Adrenal gland (tissue), 12 donors: ENCODE results near the gene PTDSS2. TPM values are rescaled to one million over a fixed set of nuclear protein-coding genes. Genes with fewer than 3 reads are reported as not detected.

Source experiments
- DNase-seq, 7 donors: peaks; one replicate each; pipeline ENCODE4 v3.0.0-alpha.2; 2019 to 2020
- H3K27ac ChIP-seq, 5 donors: fragments of 200-600 bp; sonication (generic) in 4 of 5; 1 replicate in 3 of 5; 2 replicates in 2 of 5; pipeline versions ENCODE4 v1.5.1 to v1.8.0; 2016 to 2020; ENCODE audit warnings: mild to moderate bottlenecking in 1 of 5
- H3K27me3 ChIP-seq: fragments of 200-600 bp; 2 replicates; pipeline ENCODE4 v1.8.0; 2021
- H3K36me3 ChIP-seq, 2 donors: fragments of 200-600 bp; replicated peaks in 1 of 2; 1 replicate in 1 of 2; 2 replicates in 1 of 2; pipeline versions ENCODE4 v1.5.1 to v1.8.0; 2018 to 2022
- H3K4me1 ChIP-seq, 2 donors: fragments of 200-600 bp; replicated peaks in 1 of 2; 1 replicate in 1 of 2; 2 replicates in 1 of 2; pipeline versions ENCODE4 v1.5.1 to v1.8.0; 2018 to 2021
- H3K4me3 ChIP-seq, 4 donors: fragments of 200-600 bp; sonication (generic) in 3 of 4; one replicate each; pipeline ENCODE4 v1.5.1; 2016 to 2018
- H3K9me3 ChIP-seq, 3 donors: fragments of 200-600 bp; sonication (generic) in 1 of 3; replicated peaks in 1 of 3; 1 replicate in 2 of 3; 2 replicates in 1 of 3; pipeline versions ENCODE4 v1.5.1 to v1.8.0; 2016 to 2021
- POLR2A ChIP-seq, 2 donors: fragments of 450-650 bp; IDR thresholded peaks; one replicate each; pipeline ENCODE4 v1.6.1; 2017; ENCODE audit warnings: antibody characterized with exemption in 2 of 2, mild to moderate bottlenecking in 2 of 2, moderate library complexity in 1 of 2
- WGBS, 4 donors: extraction: QIAGEN DNeasy Blood & Tissue Kit in 2 of 4; methylation state at CpG; one replicate each; pipeline versions ENCODE4 v1.1.5 to v1.1.7; 2013 to 2017; 5-methylcytosine and 5-hydroxymethylcytosine counted together
- intact Hi-C, 2 donors: fragments of 100-400 bp; cut with DNase I; formaldehyde crosslinking; loops; one replicate each; pipeline versions ENCODE4 v1.14.1 to v1.15.0; 2022 to 2023
- polyA plus RNA-seq, 3 donors: library from polyadenylated mRNA; stranded (reverse); fragments of 200-250 nt in 2 of 3; fragments of 350-450 nt in 1 of 3; fragmentation: Illumina TruSeq in 1 of 3; extraction: RNeasy Lipid Tissue Mini Kit (QIAGEN cat#74804) in 1 of 3; gene quantifications; one replicate each; pipeline ENCODE4 v1.2.3, GENCODE V29; 2013 to 2014
- total RNA-seq, 9 donors: library from RNA; depleted of rRNA in 4 of 9; stranded (reverse); fragments of >200 nt in 4 of 9; fragments of 120-200 nt in 1 of 9; fragmentation: NEBNext Ultra II Directional in 1 of 9; extraction: Animal tissue kit (Norgen Biotek cat#: 25700) in 1 of 9; gene quantifications; one replicate each; pipeline versions ENCODE4 v1.1.0 to v1.2.4, GENCODE V29; 2013 to 2023
- TF ChIP-seq, protein P1 (sequence below), 6 experiments: fragments of 450-650 bp in 4 of 6; fragments of 200-600 bp in 2 of 6; sonication (generic) in 1 of 6; IDR thresholded peaks; 1 replicate in 5 of 6; 2 replicates in 1 of 6; pipeline versions ENCODE4 v1.5.1 to v1.8.0; 2016 to 2021; ENCODE audit warnings: antibody characterized with exemption in 6 of 6, mild to moderate bottlenecking in 2 of 6, moderate library complexity in 1 of 6
- donor health status: healthy with polysubstance abuse.
- donor health status: Bipolar disorder and iron deficiency.
- donor health status: DM: yes; HTN: yes; CAD: no.
- donor health status: DM: no; HTN: no; CAD: no.
- donor health status: DM: no; HTN: no; CAD: no.
- donor health status: DM: yes; HTN: yes; CAD: no.

The PTDSS2 gene
- total and polyA plus RNA-seq, 12 donors, result 11.0 to 109 (median 44.7) TPM

DNA sequence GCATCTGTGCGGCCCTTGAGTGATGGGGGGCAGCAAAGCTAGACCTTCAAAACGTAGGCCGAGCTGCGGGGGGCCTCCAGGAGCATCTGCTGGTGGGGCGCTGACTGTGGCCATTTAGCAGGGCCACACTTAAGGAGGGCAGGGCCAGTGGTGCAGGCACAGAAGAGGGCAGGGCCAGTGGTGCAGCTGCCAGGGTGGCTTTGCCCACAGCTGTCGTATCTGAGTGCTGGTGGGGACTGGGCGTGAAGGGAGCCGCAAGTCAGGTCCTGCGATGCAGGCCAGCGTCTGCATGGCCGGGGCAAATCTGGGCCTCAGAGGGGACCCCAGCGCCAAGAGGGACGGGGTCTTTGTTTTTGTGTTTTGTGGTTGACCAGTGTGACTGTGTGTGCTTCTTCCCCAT, 29.2 kb downstream of the PTDSS2 start:
- 90 to 95% (median 93%) methylated on average over 5 to 13 of the region's 13 CpGs for WGBS, 4 donors
- H3K4me1 ChIP-seq, result no peaks in the 10 kb centered on the region
- H3K27me3 ChIP-seq, result no peaks in the 10 kb centered on the region
- no peaks in the 10 kb centered on the region for H3K36me3 ChIP-seq
- no peak for DNase-seq
- intact Hi-C loops, result no loop called here
- no peak overlapping the region for H3K27ac ChIP-seq
- no peaks in the 10 kb centered on the region for H3K9me3 ChIP-seq
- no peak overlapping the region for H3K4me3 ChIP-seq
- TF ChIP-seq POLR2A (IDR thresholded peaks at IDR 0.05), result no peak

DNA sequence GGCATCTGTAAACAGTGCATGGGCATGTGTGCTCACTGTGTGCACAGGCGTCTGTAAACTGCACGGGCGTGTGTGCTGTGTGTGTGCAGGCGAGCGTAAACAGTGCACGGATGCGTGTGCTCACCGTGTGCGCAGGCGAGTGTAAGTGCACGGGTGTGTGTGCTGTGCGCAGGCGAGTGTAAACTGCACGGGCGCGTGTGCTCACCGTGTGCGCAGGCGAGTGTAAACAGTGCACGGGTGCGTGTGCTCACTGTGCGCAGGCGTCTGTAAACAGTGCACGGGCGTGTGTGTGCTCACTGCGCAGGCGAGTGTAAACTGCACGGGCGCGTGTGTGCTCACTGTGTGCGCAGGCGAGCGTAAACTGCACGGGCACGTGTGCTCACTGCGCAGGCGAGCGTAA, 34.5 kb downstream of the PTDSS2 start:
- Histone ChIP-seq H3K4me1 (no peaks in the 10 kb centered on the region), H3K27ac (no peak overlapping the region), H3K9me3 (no peaks in the 10 kb centered on the region), H3K27me3 (no peaks in the 10 kb centered on the region), H3K36me3 (peaks cover 0 to 4% of the 10 kb centered on the region in 2 donors), H3K4me3 (no peak overlapping the region)
- 93 to 98% (median 95%) methylated on average over 38 of the region's 38 CpGs for WGBS, 4 donors
- DNase-seq, result no peak
- TF ChIP-seq, protein P1, sequence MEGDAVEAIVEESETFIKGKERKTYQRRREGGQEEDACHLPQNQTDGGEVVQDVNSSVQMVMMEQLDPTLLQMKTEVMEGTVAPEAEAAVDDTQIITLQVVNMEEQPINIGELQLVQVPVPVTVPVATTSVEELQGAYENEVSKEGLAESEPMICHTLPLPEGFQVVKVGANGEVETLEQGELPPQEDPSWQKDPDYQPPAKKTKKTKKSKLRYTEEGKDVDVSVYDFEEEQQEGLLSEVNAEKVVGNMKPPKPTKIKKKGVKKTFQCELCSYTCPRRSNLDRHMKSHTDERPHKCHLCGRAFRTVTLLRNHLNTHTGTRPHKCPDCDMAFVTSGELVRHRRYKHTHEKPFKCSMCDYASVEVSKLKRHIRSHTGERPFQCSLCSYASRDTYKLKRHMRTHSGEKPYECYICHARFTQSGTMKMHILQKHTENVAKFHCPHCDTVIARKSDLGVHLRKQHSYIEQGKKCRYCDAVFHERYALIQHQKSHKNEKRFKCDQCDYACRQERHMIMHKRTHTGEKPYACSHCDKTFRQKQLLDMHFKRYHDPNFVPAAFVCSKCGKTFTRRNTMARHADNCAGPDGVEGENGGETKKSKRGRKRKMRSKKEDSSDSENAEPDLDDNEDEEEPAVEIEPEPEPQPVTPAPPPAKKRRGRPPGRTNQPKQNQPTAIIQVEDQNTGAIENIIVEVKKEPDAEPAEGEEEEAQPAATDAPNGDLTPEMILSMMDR (IDR thresholded peaks at IDR 0.05), result no peak
- no peak for TF ChIP-seq POLR2A (IDR thresholded peaks at IDR 0.05)
- intact Hi-C loops, result no loop called here

DNA sequence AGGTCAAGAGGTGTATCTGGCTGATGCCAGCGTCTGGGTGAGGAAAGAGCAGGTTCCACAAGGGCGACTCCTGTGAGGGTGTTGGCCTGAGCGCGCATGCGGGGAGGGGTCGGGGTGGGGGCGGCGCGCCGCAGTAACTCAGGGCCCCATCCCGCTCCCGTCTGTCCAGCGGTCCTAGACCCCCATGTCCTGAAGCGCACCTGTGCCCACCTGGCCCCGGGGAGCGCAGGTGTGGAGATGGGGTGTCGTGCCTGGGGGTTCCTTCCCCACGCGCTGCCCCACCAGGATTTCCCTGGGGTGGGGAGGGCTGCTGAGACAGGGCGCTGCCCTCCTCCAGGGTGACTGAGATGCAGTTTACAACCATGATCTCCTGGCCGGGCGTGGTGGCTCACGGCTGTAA, 36.1 kb downstream of the PTDSS2 start:
- Histone ChIP-seq H3K36me3 (peaks cover 0 to 10% of the 10 kb centered on the region in 2 donors), H3K4me1 (no peaks in the 10 kb centered on the region), H3K27ac (no peak overlapping the region), H3K4me3 (no peak overlapping the region), H3K9me3 (no peaks in the 10 kb centered on the region), H3K27me3 (no peaks in the 10 kb centered on the region)
- no peak for TF ChIP-seq POLR2A (IDR thresholded peaks at IDR 0.05)
- TF ChIP-seq, protein P1 (IDR thresholded peaks at IDR 0.05), result no peak
- intact Hi-C loops, result no loop called here
- 92 to 98% (median 97%) methylated on average over 20 to 23 of the region's 23 CpGs for WGBS, 4 donors
- no peak for DNase-seq

DNA sequence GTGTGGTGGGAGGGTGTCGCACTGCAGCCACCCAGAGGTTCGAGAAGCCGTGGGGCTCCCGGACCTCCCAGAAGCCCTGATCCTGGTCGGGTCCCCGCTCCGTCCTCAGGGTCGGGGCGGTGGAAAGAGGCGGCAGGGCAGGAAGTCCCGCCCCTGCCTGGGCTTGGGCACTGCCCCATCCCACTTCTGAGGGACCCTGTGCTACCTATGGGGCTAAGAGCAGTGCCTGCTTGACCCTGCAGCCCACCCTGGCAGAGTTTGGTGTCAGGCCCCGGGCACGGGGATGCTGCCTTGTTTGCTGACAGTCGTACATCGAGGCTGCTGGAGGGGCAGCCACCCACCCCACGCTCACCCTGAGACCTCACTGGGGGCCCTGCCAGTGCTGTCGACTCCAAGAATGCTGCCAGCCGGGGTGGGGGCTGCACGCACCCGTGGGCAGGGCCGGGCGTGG, 37.5 kb downstream of the PTDSS2 start:
- intact Hi-C loops, result no loop called here
- Histone ChIP-seq H3K4me1 (no peaks in the 10 kb centered on the region), H3K27me3 (no peaks in the 10 kb centered on the region), H3K4me3 (no peak overlapping the region), H3K9me3 (no peaks in the 10 kb centered on the region), H3K36me3 (peaks cover 0 to 10% of the 10 kb centered on the region in 2 donors), H3K27ac (no peak overlapping the region)
- WGBS, 4 donors, result 88 to 100% (median 95%) methylated on average over 3 to 22 of the region's 22 CpGs
- no peak for DNase-seq
- TF ChIP-seq, protein P1 (IDR thresholded peaks at IDR 0.05), result no peak
- no peak for TF ChIP-seq POLR2A (IDR thresholded peaks at IDR 0.05)

DNA sequence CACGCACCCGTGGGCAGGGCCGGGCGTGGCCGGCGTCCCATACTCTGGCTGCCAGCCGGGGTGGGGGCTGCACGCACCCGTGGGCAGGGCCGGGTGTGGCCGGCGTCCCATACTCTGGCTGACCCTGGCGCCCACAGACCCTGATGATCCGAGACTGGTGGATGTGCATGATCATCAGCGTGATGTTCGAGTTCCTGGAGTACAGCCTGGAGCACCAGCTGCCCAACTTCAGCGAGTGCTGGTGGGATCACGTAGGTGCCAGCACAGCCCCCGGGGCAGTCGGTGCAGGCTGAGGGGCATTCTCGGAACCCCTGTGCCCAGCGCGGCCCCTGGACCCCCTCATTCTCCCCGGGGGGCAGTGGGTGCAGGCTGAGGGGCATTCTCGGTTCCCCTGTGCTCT, 38.0 kb downstream of the PTDSS2 start:
- no peak overlapping the region for H3K4me3 ChIP-seq
- no peaks in the 10 kb centered on the region for H3K27me3 ChIP-seq
- no peaks in the 10 kb centered on the region for H3K4me1 ChIP-seq
- TF ChIP-seq POLR2A (IDR thresholded peaks at IDR 0.05), result no peak
- TF ChIP-seq, protein P1 (IDR thresholded peaks at IDR 0.05), result no peak
- 87 to 96% (median 90%) methylated on average over 7 to 25 of the region's 25 CpGs; no CpG with 5 or more reads in 1 of the 4 donors for WGBS, 4 donors
- peaks cover 0 to 12% of the 10 kb centered on the region in 2 donors for H3K36me3 ChIP-seq
- intact Hi-C loops, result no loop called here
- no peaks in the 10 kb centered on the region for H3K9me3 ChIP-seq
- no peak overlapping the region for H3K27ac ChIP-seq
- DNase-seq, result no peak
